Bronchial epithelial cell (primary cell): ENCODE results near the gene MTRF1. TPM values are rescaled to one million over a fixed set of nuclear protein-coding genes. Genes with fewer than 3 reads are reported as not detected.

ENCODE experiments used
- DNase-seq: peaks from one replicate; pipeline ENCODE4 v3.0.0-alpha.2; 2010; ENCODE audit warnings: low read depth
- FAIRE-seq: peaks from 2 replicates; lab custom pipeline; 2011; peaks lifted over from hg19 to GRCh38; lab: Jason Lieb, UNC
- H3K27me3 ChIP-seq: 2 replicates; pipeline ENCODE4 v1.5.1; 2011; ENCODE audit warnings: low read length; ENCODE audit not compliant: control insufficient read depth, insufficient read depth
- H3K36me3 ChIP-seq: 2 replicates; pipeline ENCODE4 v1.5.1; 2011; ENCODE audit warnings: low read length; ENCODE audit not compliant: control insufficient read depth, insufficient read depth
- H3K4me3 ChIP-seq: 2 replicates; pipeline ENCODE4 v1.5.1; 2011; ENCODE audit warnings: mild to moderate bottlenecking, low read depth, low read length, control low read depth
- CTCF ChIP-seq: IDR thresholded peaks from 2 replicates; pipeline ENCODE4 v1.5.1; 2011; ENCODE audit warnings: mild to moderate bottlenecking, moderate library complexity, low read length, control low read depth, inconsistent platforms; ENCODE audit not compliant: insufficient read depth, severe bottlenecking
- total RNA-seq: library from RNA; depleted of rRNA; stranded (reverse); fragments of >200 nt; gene quantifications from 2 replicates; pipeline ENCODE4 v1.2.1, GENCODE V29; 2014

The MTRF1 gene
- total RNA-seq, 1 donor from 2014 or later = 10.0 TPM

GRCh38 chr13:41273831-41274441 is 10.6 kb upstream of the MTRF1 start:
- TF ChIP-seq CTCF = no peak
- Histone ChIP-seq H3K27me3 (no peaks in the 10 kb centered on the region), H3K36me3 (no peaks in the 10 kb centered on the region), H3K4me3 (no peak overlapping the region)
- DNase-seq = no peak
- no peak for FAIRE-seq

- no peak overlapping the region for H3K4me3 ChIP-seq
- no peaks in the 10 kb centered on the region for H3K27me3 ChIP-seq
- no peak for TF ChIP-seq CTCF
- no peaks in the 10 kb centered on the region for H3K36me3 ChIP-seq
- FAIRE-seq = no peak
- DNase-seq = no peak
Measured at GRCh38 chr13:41271456-41272285, 8.3 kb upstream of the MTRF1 start.

- Histone ChIP-seq H3K36me3 (no peaks in the 10 kb centered on the region), H3K4me3 (no peak overlapping the region), H3K27me3 (no peaks in the 10 kb centered on the region)
- no peak for TF ChIP-seq CTCF
- FAIRE-seq = no peak
- no peak for DNase-seq
Measured at GRCh38 chr13:41268764-41269163, 5.4 kb upstream of the MTRF1 start.

- H3K27me3 ChIP-seq = no peaks in the 10 kb centered on the region
- no peak for TF ChIP-seq CTCF
- no peaks in the 10 kb centered on the region for H3K36me3 ChIP-seq
- no peak for DNase-seq
- no peak for FAIRE-seq
- H3K4me3 ChIP-seq = no peak overlapping the region
Measured at GRCh38 chr13:41267106-41267505, 3.7 kb upstream of the MTRF1 start.

- DNase-seq (peak; percentile 91), FAIRE-seq (no peak)
- Histone ChIP-seq H3K27me3 (no peaks in the 10 kb centered on the region), H3K4me3 (no peak overlapping the region), H3K36me3 (no peaks in the 10 kb centered on the region)
- TF ChIP-seq CTCF = no peak
Measured at GRCh38 chr13:41259875-41260501, 3.4 kb downstream of the MTRF1 start.
